Measurements from ENCODE around the gene RASIP1. TPM values are rescaled to one million over a fixed set of nuclear protein-coding genes. Genes with fewer than 3 reads are reported as not detected.

RASIP1 gene
- total and polyA plus RNA-seq, 10 donors = 15.1 to 78.1 (median 40.9) TPM

GRCh38 chr19:48760504-48761205 lies 20.2 kb upstream of the RASIP1 start:
- DNase-seq = no peak
- peaks cover 0 to 11% (median 0%) of the 10 kb centered on the region in 6 donors for H3K4me1 ChIP-seq
- WGBS, 5 donors = 27 to 55% (median 33%) methylated on average over 12 to 16 of the region's 16 CpGs
- peak in 2 of 3 donors; percentile 40 to 45 for TF ChIP-seq POLR2AphosphoS5 (IDR thresholded peaks at IDR 0.05)
- no peak for TF ChIP-seq CTCF (IDR thresholded peaks at IDR 0.05 in 8 of 11, conservative IDR thresholded peaks at IDR 0.05 in 3 of 11)
- H3K27me3 ChIP-seq (replicated peaks in 1 of 7) = peaks cover 0 to 31% (median 0%) of the 10 kb centered on the region in 7 donors
- intact Hi-C loops (cut with DNase I; ENCODE audit: low total_unique reads) = no loop called here
- no peaks in the 10 kb centered on the region for H3K36me3 ChIP-seq
- peak overlapping the region in 6 of 8 donors; percentile 16 to 72 (median 57) for H3K27ac ChIP-seq
- H3K4me3 ChIP-seq = no peak overlapping the region
- H3K9me3 ChIP-seq = no peaks in the 10 kb centered on the region

DNA sequence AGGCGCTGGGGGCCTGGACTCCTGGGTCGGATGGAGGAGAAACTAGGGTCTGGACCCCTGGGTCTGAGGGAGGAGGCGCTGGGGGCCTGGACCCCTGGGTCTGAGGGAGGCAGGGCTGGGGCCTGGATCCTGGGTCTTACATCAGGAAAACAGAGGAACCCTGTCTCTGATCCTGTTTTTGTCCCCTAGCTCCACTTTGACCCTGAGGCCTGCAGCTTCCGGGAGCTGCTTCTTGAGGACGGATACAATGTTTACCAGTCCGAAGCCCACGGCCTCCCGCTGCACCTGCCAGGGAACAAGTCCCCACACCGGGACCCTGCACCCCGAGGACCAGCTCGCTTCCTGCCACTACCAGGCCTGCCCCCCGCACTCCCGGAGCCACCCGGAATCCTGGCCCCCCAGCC lies 17.3 kb upstream of the RASIP1 start:
- intact Hi-C loops (cut with DNase I; ENCODE audit: low total_unique reads) = no loop called here

DNA sequence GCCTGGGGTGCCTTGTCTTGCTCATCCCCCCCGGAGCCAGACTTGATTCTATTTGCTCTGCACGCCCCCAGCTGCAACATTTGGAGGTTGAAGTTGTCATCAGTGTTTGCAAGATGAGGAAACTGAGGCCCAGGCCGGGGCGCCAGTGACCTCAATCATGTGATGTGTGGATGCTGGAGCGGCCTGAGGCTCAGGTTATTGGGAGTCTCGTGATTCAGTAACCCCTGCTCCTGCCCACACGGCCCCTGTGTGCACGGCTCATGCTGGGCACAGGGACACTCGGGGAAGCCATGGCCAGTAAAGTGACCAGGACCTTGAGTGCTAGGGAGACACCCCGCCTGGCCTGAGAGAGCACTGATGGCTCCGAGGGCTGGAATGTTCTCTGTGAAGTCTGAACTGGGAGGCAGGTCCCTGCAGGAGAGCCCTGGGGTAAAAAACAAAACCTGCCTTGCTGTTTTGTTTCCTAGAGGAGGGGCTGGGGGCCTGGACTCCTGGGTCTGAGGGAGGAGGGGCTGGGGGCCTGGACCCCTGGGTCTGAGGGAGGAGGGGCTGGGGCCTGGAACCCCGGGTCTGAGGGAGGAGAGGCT lies 16.8 kb upstream of the RASIP1 start:
- TF ChIP-seq POLR2AphosphoS5 (IDR thresholded peaks at IDR 0.05) = no peak
- no peak for TF ChIP-seq POLR2A (IDR thresholded peaks at IDR 0.05)
- TF ChIP-seq CTCF (IDR thresholded peaks at IDR 0.05 in 8 of 11, conservative IDR thresholded peaks at IDR 0.05 in 3 of 11) = no peak
- no peak for DNase-seq

More for the DNA sequence above, 17.3 kb upstream of the RASIP1 start:
- H3K27me3 ChIP-seq (replicated peaks in 1 of 7) = peaks cover 0 to 49% (median 11%) of the 10 kb centered on the region in 7 donors
- H3K4me1 ChIP-seq = peaks cover 4 to 27% (median 9%) of the 10 kb centered on the region in 6 donors
- TF ChIP-seq POLR2AphosphoS5 (IDR thresholded peaks at IDR 0.05) (no peak), POLR2A (IDR thresholded peaks at IDR 0.05) (no peak), CTCF (IDR thresholded peaks at IDR 0.05 in 8 of 11, conservative IDR thresholded peaks at IDR 0.05 in 3 of 11) (no peak)
- H3K4me3 ChIP-seq = no peak overlapping the region
- no peak overlapping the region for H3K27ac ChIP-seq
- DNase-seq = no peak
- WGBS, 5 donors = 86 to 93% (median 89%) methylated on average over 14 of the region's 14 CpGs
- H3K9me3 ChIP-seq = no peaks in the 10 kb centered on the region
- no peaks in the 10 kb centered on the region for H3K36me3 ChIP-seq

DNA sequence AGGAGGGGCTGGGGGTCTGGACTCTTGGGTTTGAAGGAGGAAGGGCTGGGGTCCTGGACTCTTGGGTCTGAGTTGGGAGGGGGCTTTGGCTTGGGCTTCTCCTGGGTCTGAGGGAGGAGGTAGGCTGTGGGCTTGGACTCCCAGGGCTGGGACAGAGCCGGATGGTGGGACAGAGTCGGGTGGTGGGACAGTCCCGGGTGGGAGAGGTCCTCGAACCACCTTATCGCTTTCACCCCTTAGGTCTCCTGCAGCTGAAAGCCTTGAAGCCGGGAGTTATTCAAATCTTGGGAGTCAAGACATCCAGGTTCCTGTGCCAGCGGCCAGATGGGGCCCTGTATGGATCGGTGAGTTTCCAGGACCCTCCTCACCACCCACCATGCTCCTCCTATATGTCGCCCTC lies 16.3 kb upstream of the RASIP1 start:
- no peak overlapping the region for H3K27ac ChIP-seq
- H3K4me3 ChIP-seq = no peak overlapping the region
- H3K36me3 ChIP-seq = no peaks in the 10 kb centered on the region
- H3K27me3 ChIP-seq (replicated peaks in 1 of 7) = peaks cover 0 to 58% (median 21%) of the 10 kb centered on the region in 7 donors
- intact Hi-C loops (cut with DNase I; ENCODE audit: low total_unique reads) = no loop called here
- WGBS, 5 donors = 66 to 89% (median 82%) methylated on average over 9 of the region's 9 CpGs
- DNase-seq = no peak
- no peaks in the 10 kb centered on the region for H3K9me3 ChIP-seq
- peaks cover 10 to 37% (median 19%) of the 10 kb centered on the region in 6 donors for H3K4me1 ChIP-seq
- TF ChIP-seq CTCF (IDR thresholded peaks at IDR 0.05 in 8 of 11, conservative IDR thresholded peaks at IDR 0.05 in 3 of 11) (no peak), POLR2AphosphoS5 (IDR thresholded peaks at IDR 0.05) (no peak), POLR2A (IDR thresholded peaks at IDR 0.05) (no peak)

More for the DNA sequence above, 16.8 kb upstream of the RASIP1 start:
- H3K4me3 ChIP-seq = no peak overlapping the region
- peaks cover 10 to 32% (median 15%) of the 10 kb centered on the region in 6 donors for H3K4me1 ChIP-seq
- intact Hi-C loops (cut with DNase I; ENCODE audit: low total_unique reads) = no loop called here
- no peak overlapping the region for H3K27ac ChIP-seq
- peaks cover 0 to 53% (median 17%) of the 10 kb centered on the region in 7 donors for H3K27me3 ChIP-seq (replicated peaks in 1 of 7)
- no peaks in the 10 kb centered on the region for H3K36me3 ChIP-seq
- H3K9me3 ChIP-seq = no peaks in the 10 kb centered on the region
- 79 to 89% (median 83%) methylated on average over 11 to 12 of the region's 12 CpGs for WGBS, 5 donors

All from spleen (tissue), 11 donors.